GM23338 (cell line): ENCODE data around the gene RSL1D1. TPM values are rescaled to one million over a fixed set of nuclear protein-coding genes. Genes with fewer than 3 reads are reported as not detected.

ENCODE experiments used
- ATAC-seq: fragments of 200-7000 bp; cut with Tn5 transposase; 3 replicates; pipeline ENCODE4 v1.9.1; 2020
- DNase-seq: peaks from one replicate; pipeline ENCODE4 v3.0.0-alpha.2; 2015; ENCODE audit warnings: low spot score
- H2AFZ ChIP-seq: fragments of 200-600 bp; sonication (generic); 2 replicates; pipeline ENCODE4 v1.8.0; 2016; ENCODE audit warnings: antibody characterized with exemption, mild to moderate bottlenecking, moderate library complexity
- H3F3A ChIP-seq: fragments of 200-600 bp; sonication (generic); replicated peaks from 2 replicates; pipeline ENCODE4 v1.8.0; 2017; ENCODE audit warnings: antibody characterized with exemption, mixed run types, low read depth
- H3K27ac ChIP-seq: fragments of 200-600 bp; sonication (generic); 2 replicates; pipeline ENCODE4 v1.6.1; 2016; ENCODE audit warnings: low read depth
- H3K27me3 ChIP-seq: fragments of 200-600 bp; sonication (generic); 2 replicates; pipeline ENCODE4 v1.8.0; 2016; ENCODE audit warnings: mild to moderate bottlenecking, mixed run types, moderate library complexity; ENCODE audit not compliant: insufficient read depth
- H3K36me3 ChIP-seq: fragments of 200-600 bp; sonication (generic); 2 replicates; pipeline ENCODE4 v1.8.0; 2016; ENCODE audit warnings: mild to moderate bottlenecking; ENCODE audit not compliant: insufficient read depth
- H3K4me1 ChIP-seq: fragments of 200-600 bp; sonication (generic); 2 replicates; pipeline ENCODE4 v1.8.0; 2016; ENCODE audit warnings: mild to moderate bottlenecking, moderate library complexity; ENCODE audit not compliant: insufficient read depth
- H3K4me2 ChIP-seq: fragments of 200-600 bp; sonication (generic); 2 replicates; pipeline ENCODE4 v1.7.1; 2017; ENCODE audit warnings: mixed run types
- H3K4me3 ChIP-seq: fragments of 200-600 bp; sonication (generic); 2 replicates; pipeline ENCODE4 v1.6.1; 2016; ENCODE audit warnings: mixed run types
- H3K79me2 ChIP-seq: fragments of 200-600 bp; sonication (generic); replicated peaks from 2 replicates; pipeline ENCODE4 v1.8.0; 2017; ENCODE audit warnings: mild to moderate bottlenecking; ENCODE audit not compliant: insufficient read depth
- H3K9me2 ChIP-seq: fragments of 200-600 bp; sonication (generic); 2 replicates; pipeline ENCODE4 v1.8.0; 2017; ENCODE audit not compliant: insufficient read depth
- H4K20me1 ChIP-seq: fragments of 200-600 bp; sonication (generic); replicated peaks from 2 replicates; pipeline ENCODE4 v1.8.0; 2017; ENCODE audit warnings: mild to moderate bottlenecking; ENCODE audit not compliant: insufficient read depth
- H3K27ac Mint-ChIP-seq: 2 replicates; pipeline ENCODE4 v1.8.0; 2020; ENCODE audit warnings: inconsistent platforms, mild to moderate bottlenecking, moderate library complexity, mixed read lengths
- H3K27me3 Mint-ChIP-seq: 3 replicates; pipeline ENCODE4 v1.8.0; 2022; ENCODE audit warnings: low read depth, mild to moderate bottlenecking, moderate library complexity, mixed read lengths, inconsistent platforms; ENCODE audit not compliant: insufficient read depth, poor library complexity
- H3K36me3 Mint-ChIP-seq: 3 replicates; pipeline ENCODE4 v1.8.0; 2021; ENCODE audit warnings: low read depth, mild to moderate bottlenecking, inconsistent platforms, moderate library complexity, mixed read lengths
- H3K4me1 Mint-ChIP-seq: 3 replicates; pipeline ENCODE4 v1.8.0; 2020; ENCODE audit warnings: mild to moderate bottlenecking, inconsistent platforms, mixed read lengths
- H3K4me3 Mint-ChIP-seq: 3 replicates; pipeline ENCODE4 v1.8.0; 2021; ENCODE audit warnings: moderate library complexity, mild to moderate bottlenecking, inconsistent platforms, mixed read lengths
- H3K9me3 Mint-ChIP-seq: 3 replicates; pipeline ENCODE4 v1.8.0; 2020; ENCODE audit warnings: moderate library complexity, mild to moderate bottlenecking, inconsistent platforms, mixed read lengths
- CREB1 ChIP-seq: fragments of 250-450 bp; sonication (Bioruptor Pico); IDR thresholded peaks from 2 replicates; pipeline ENCODE4 v1.5.0; 2020; ENCODE audit warnings: low read depth, mild to moderate bottlenecking, moderate library complexity
- EZH2 ChIP-seq: fragments of 200-600 bp; sonication (generic); IDR thresholded peaks from one replicate; pipeline ENCODE4 v1.8.0; 2017; ENCODE audit warnings: antibody characterized with exemption, mild to moderate bottlenecking, low read depth; ENCODE audit not compliant: unreplicated experiment
- EZH2phosphoT487 ChIP-seq: fragments of 200-600 bp; sonication (generic); IDR thresholded peaks from one replicate; pipeline ENCODE4 v1.8.1; 2018; ENCODE audit warnings: antibody characterized with exemption; ENCODE audit not compliant: unreplicated experiment
- JUNB ChIP-seq: IDR thresholded peaks from one replicate; pipeline ENCODE4 v1.6.1; 2016; ENCODE audit warnings: antibody characterized with exemption; ENCODE audit not compliant: unreplicated experiment
- NANOG ChIP-seq: IDR thresholded peaks from 2 replicates; pipeline ENCODE4 v1.6.1; 2016; ENCODE audit warnings: antibody characterized with exemption, borderline replicate concordance
- POLR2AphosphoS5 ChIP-seq: IDR thresholded peaks from 2 replicates; pipeline ENCODE4 v1.6.1; 2016; ENCODE audit warnings: antibody characterized with exemption, low read depth
- STAT1 ChIP-seq: IDR thresholded peaks from one replicate; pipeline ENCODE4 v1.6.1; 2016; ENCODE audit warnings: antibody characterized with exemption; ENCODE audit not compliant: unreplicated experiment
- ZNF114 ChIP-seq: fragments of 250-450 bp; sonication (Bioruptor Pico); IDR thresholded peaks from 2 replicates; pipeline ENCODE4 v1.5.0; 2020; ENCODE audit warnings: mild to moderate bottlenecking, moderate library complexity
- ZNF331 ChIP-seq: fragments of 250-450 bp; sonication (Bioruptor Pico); IDR thresholded peaks from 2 replicates; pipeline ENCODE4 v1.5.0; 2020; ENCODE audit warnings: low read depth, mild to moderate bottlenecking, moderate library complexity
- polyA plus RNA-seq: library from polyadenylated mRNA; unstranded; fragments of >200 nt; fragmentation: Nextera tagmentation; extraction: Ambion mirVana; gene quantifications from 2 replicates; pipeline ENCODE4 v1.2.1, GENCODE V29; 2016
- total RNA-seq: library from RNA; depleted of rRNA; stranded (reverse); fragments of >200 nt; shearing (Covaris generic); gene quantifications from 2 replicates; pipeline ENCODE4 v1.2.3, GENCODE V29; 2014
- TF ChIP-seq, protein P1 (sequence below): IDR thresholded peaks from 2 replicates; pipeline ENCODE4 v1.6.1; 2016; ENCODE audit warnings: antibody characterized with exemption
- TF ChIP-seq, protein P2 (sequence below), 2 experiments: fragments of 200-600 bp in 1 of 2; sonication (generic) in 1 of 2; conservative IDR thresholded peaks; 2 replicates each; pipeline versions ENCODE4 v1.5.1 to v1.6.1; 2016 to 2017; ENCODE audit warnings: antibody characterized with exemption in 2 of 2, low read depth in 2 of 2, mild to moderate bottlenecking in 2 of 2, moderate library complexity in 1 of 2
- TF ChIP-seq, protein P3 (sequence below): fragments of 250-450 bp; sonication (Bioruptor Pico); IDR thresholded peaks from 2 replicates; pipeline ENCODE4 v1.5.0; 2020; ENCODE audit warnings: mild to moderate bottlenecking, moderate library complexity
- TF ChIP-seq, protein P4 (sequence below): IDR thresholded peaks from one replicate; pipeline ENCODE4 v1.6.1; 2018; ENCODE audit warnings: antibody characterized with exemption; ENCODE audit not compliant: unreplicated experiment

Gene RSL1D1
- total and polyA plus RNA-seq, 2 experiments from 2014 or later: 298 to 495 TPM

DNA sequence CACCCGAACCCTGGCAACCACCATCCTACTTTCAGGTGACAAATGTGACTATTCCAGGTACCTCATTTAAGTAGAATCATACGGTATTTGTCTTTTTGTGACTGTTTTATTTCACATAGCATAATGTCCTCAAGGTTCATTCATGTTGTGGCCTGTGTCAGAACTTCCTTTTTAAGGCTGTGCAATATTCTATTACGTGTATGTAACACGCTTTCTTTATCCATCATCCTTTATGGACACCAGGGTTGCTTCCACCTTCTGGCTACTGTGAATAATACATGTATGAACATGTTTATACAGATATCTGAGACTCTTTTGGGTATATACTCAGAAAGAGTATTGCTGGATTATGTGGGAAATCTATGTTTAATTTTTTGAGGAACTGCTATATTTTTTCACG, 28.7 kb upstream of the RSL1D1 start:
- ATAC-seq: no peak
- Mint-ChIP-seq H3K36me3 (peaks cover 70% of the 10 kb centered on the region), H3K9me3 (no peaks in the 10 kb centered on the region), H3K27me3 (no peaks in the 10 kb centered on the region), H3K4me3 (no peak overlapping the region), H3K4me1 (no peaks in the 10 kb centered on the region), H3K27ac (no peak overlapping the region)
- 0 out of 2 replicates have a peak, but pooled peaks cover 4% of the 10 kb centered on the region for H3K79me2 ChIP-seq
- no peaks in the 10 kb centered on the region for H3K9me2 ChIP-seq
- no peak overlapping the region for H2AFZ ChIP-seq
- no peak overlapping the region for H3K4me2 ChIP-seq
- no peak for DNase-seq
- 0 out of 2 replicates have a peak, but pooled peaks cover 2% of the 10 kb centered on the region for H3F3A ChIP-seq
- peaks cover 38% of the 10 kb centered on the region for H3K36me3 ChIP-seq
- no peaks in the 10 kb centered on the region for H3K27me3 ChIP-seq
- no peak overlapping the region for H3K27ac ChIP-seq
- no peaks in the 10 kb centered on the region for H3K4me1 ChIP-seq
- TF ChIP-seq NANOG (no peak), EZH2 (no peak), ZNF331 (CRISPR knock-in tag) (no peak), JUNB (no peak), EZH2phosphoT487 (no peak), CREB1 (CRISPR knock-in tag) (no peak), ZNF114 (no peak), STAT1 (no peak), POLR2AphosphoS5 (no peak)
- TF ChIP-seq, protein P1, sequence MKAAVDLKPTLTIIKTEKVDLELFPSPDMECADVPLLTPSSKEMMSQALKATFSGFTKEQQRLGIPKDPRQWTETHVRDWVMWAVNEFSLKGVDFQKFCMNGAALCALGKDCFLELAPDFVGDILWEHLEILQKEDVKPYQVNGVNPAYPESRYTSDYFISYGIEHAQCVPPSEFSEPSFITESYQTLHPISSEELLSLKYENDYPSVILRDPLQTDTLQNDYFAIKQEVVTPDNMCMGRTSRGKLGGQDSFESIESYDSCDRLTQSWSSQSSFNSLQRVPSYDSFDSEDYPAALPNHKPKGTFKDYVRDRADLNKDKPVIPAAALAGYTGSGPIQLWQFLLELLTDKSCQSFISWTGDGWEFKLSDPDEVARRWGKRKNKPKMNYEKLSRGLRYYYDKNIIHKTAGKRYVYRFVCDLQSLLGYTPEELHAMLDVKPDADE: no peak
- TF ChIP-seq, protein P2, sequence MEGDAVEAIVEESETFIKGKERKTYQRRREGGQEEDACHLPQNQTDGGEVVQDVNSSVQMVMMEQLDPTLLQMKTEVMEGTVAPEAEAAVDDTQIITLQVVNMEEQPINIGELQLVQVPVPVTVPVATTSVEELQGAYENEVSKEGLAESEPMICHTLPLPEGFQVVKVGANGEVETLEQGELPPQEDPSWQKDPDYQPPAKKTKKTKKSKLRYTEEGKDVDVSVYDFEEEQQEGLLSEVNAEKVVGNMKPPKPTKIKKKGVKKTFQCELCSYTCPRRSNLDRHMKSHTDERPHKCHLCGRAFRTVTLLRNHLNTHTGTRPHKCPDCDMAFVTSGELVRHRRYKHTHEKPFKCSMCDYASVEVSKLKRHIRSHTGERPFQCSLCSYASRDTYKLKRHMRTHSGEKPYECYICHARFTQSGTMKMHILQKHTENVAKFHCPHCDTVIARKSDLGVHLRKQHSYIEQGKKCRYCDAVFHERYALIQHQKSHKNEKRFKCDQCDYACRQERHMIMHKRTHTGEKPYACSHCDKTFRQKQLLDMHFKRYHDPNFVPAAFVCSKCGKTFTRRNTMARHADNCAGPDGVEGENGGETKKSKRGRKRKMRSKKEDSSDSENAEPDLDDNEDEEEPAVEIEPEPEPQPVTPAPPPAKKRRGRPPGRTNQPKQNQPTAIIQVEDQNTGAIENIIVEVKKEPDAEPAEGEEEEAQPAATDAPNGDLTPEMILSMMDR (conservative IDR thresholded peaks at IDR 0.05; ENCODE audit: low read depth in 2 of 2): no peak
- TF ChIP-seq, protein P3, sequence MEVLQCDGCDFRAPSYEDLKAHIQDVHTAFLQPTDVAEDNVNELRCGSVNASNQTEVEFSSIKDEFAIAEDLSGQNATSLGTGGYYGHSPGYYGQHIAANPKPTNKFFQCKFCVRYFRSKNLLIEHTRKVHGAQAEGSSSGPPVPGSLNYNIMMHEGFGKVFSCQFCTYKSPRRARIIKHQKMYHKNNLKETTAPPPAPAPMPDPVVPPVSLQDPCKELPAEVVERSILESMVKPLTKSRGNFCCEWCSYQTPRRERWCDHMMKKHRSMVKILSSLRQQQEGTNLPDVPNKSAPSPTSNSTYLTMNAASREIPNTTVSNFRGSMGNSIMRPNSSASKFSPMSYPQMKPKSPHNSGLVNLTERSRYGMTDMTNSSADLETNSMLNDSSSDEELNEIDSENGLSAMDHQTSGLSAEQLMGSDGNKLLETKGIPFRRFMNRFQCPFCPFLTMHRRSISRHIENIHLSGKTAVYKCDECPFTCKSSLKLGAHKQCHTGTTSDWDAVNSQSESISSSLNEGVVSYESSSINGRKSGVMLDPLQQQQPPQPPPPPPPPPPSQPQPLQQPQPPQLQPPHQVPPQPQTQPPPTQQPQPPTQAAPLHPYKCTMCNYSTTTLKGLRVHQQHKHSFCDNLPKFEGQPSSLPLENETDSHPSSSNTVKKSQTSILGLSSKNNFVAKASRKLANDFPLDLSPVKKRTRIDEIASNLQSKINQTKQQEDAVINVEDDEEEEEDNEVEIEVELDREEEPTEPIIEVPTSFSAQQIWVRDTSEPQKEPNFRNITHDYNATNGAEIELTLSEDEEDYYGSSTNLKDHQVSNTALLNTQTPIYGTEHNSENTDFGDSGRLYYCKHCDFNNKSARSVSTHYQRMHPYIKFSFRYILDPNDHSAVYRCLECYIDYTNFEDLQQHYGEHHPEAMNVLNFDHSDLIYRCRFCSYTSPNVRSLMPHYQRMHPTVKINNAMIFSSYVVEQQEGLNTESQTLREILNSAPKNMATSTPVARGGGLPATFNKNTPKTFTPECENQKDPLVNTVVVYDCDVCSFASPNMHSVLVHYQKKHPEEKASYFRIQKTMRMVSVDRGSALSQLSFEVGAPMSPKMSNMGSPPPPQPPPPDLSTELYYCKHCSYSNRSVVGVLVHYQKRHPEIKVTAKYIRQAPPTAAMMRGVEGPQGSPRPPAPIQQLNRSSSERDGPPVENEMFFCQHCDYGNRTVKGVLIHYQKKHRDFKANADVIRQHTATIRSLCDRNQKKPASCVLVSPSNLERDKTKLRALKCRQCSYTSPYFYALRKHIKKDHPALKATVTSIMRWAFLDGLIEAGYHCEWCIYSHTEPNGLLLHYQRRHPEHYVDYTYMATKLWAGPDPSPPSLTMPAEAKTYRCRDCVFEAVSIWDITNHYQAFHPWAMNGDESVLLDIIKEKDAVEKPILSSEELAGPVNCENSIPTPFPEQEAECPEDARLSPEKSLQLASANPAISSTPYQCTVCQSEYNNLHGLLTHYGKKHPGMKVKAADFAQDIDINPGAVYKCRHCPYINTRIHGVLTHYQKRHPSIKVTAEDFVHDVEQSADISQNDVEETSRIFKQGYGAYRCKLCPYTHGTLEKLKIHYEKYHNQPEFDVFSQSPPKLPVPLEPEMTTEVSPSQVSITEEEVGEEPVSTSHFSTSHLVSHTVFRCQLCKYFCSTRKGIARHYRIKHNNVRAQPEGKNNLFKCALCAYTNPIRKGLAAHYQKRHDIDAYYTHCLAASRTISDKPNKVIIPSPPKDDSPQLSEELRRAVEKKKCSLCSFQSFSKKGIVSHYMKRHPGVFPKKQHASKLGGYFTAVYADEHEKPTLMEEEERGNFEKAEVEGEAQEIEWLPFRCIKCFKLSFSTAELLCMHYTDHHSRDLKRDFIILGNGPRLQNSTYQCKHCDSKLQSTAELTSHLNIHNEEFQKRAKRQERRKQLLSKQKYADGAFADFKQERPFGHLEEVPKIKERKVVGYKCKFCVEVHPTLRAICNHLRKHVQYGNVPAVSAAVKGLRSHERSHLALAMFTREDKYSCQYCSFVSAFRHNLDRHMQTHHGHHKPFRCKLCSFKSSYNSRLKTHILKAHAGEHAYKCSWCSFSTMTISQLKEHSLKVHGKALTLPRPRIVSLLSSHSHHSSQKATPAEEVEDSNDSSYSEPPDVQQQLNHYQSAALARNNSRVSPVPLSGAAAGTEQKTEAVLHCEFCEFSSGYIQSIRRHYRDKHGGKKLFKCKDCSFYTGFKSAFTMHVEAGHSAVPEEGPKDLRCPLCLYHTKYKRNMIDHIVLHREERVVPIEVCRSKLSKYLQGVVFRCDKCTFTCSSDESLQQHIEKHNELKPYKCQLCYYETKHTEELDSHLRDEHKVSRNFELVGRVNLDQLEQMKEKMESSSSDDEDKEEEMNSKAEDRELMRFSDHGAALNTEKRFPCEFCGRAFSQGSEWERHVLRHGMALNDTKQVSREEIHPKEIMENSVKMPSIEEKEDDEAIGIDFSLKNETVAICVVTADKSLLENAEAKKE (CRISPR knock-in tag): no peak
- TF ChIP-seq, protein P4, sequence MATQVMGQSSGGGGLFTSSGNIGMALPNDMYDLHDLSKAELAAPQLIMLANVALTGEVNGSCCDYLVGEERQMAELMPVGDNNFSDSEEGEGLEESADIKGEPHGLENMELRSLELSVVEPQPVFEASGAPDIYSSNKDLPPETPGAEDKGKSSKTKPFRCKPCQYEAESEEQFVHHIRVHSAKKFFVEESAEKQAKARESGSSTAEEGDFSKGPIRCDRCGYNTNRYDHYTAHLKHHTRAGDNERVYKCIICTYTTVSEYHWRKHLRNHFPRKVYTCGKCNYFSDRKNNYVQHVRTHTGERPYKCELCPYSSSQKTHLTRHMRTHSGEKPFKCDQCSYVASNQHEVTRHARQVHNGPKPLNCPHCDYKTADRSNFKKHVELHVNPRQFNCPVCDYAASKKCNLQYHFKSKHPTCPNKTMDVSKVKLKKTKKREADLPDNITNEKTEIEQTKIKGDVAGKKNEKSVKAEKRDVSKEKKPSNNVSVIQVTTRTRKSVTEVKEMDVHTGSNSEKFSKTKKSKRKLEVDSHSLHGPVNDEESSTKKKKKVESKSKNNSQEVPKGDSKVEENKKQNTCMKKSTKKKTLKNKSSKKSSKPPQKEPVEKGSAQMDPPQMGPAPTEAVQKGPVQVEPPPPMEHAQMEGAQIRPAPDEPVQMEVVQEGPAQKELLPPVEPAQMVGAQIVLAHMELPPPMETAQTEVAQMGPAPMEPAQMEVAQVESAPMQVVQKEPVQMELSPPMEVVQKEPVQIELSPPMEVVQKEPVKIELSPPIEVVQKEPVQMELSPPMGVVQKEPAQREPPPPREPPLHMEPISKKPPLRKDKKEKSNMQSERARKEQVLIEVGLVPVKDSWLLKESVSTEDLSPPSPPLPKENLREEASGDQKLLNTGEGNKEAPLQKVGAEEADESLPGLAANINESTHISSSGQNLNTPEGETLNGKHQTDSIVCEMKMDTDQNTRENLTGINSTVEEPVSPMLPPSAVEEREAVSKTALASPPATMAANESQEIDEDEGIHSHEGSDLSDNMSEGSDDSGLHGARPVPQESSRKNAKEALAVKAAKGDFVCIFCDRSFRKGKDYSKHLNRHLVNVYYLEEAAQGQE: no peak
- H3K4me3 ChIP-seq: no peak overlapping the region
- H4K20me1 ChIP-seq: peaks cover 30% of the 10 kb centered on the region
